ENCODE results near the gene NRM. TPM values are rescaled to one million over a fixed set of nuclear protein-coding genes. Genes with fewer than 3 reads are reported as not detected.

Gene NRM
- total and polyA plus RNA-seq, 2 of the 13 experiments (the other 11 are each of a cell fraction or from before 2014, with no cell fraction given): 12.5 to 16.0 TPM

DNA sequence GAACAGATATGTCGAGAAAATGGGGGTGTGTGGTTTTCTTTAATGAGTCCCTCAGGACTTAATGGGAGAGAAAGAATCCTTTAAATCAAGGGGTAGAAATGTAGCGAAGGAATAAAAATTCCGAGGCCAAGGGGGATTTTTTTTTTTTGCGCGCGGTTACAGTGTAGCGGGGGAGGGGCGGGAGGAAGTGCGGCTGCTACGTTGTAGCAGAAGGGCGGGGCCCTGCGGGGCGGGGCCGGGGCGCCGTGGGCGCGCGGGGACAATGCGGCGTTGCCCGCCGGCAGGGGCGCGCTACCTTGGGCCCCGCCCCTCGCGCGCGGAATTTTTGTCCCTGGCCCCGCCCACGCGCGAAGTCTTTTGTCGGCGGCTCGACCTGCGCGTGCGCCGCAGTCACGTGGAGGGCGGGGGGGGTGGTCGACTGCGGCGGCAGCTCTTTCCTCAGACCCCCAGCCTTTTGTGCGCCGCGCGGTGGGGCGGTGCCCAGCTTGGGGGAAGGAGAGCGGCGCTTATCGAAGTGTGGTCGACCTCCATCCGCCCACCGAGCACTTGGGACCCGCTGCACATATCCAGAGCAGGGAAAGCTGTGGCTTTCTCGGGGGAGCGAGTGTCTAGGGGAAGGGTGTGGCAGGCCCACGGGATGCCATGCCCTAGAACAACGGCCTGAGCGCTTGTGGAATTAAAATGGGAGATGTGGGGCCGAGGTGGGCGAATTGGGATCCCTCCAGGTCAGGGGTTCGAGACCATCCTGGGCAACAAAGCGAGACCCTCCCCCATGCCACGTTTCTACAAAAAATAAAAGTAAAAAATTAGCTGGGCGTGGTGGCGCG, 30.6 kb upstream of the NRM start (continued):
- TF ChIP-seq, protein P1, sequence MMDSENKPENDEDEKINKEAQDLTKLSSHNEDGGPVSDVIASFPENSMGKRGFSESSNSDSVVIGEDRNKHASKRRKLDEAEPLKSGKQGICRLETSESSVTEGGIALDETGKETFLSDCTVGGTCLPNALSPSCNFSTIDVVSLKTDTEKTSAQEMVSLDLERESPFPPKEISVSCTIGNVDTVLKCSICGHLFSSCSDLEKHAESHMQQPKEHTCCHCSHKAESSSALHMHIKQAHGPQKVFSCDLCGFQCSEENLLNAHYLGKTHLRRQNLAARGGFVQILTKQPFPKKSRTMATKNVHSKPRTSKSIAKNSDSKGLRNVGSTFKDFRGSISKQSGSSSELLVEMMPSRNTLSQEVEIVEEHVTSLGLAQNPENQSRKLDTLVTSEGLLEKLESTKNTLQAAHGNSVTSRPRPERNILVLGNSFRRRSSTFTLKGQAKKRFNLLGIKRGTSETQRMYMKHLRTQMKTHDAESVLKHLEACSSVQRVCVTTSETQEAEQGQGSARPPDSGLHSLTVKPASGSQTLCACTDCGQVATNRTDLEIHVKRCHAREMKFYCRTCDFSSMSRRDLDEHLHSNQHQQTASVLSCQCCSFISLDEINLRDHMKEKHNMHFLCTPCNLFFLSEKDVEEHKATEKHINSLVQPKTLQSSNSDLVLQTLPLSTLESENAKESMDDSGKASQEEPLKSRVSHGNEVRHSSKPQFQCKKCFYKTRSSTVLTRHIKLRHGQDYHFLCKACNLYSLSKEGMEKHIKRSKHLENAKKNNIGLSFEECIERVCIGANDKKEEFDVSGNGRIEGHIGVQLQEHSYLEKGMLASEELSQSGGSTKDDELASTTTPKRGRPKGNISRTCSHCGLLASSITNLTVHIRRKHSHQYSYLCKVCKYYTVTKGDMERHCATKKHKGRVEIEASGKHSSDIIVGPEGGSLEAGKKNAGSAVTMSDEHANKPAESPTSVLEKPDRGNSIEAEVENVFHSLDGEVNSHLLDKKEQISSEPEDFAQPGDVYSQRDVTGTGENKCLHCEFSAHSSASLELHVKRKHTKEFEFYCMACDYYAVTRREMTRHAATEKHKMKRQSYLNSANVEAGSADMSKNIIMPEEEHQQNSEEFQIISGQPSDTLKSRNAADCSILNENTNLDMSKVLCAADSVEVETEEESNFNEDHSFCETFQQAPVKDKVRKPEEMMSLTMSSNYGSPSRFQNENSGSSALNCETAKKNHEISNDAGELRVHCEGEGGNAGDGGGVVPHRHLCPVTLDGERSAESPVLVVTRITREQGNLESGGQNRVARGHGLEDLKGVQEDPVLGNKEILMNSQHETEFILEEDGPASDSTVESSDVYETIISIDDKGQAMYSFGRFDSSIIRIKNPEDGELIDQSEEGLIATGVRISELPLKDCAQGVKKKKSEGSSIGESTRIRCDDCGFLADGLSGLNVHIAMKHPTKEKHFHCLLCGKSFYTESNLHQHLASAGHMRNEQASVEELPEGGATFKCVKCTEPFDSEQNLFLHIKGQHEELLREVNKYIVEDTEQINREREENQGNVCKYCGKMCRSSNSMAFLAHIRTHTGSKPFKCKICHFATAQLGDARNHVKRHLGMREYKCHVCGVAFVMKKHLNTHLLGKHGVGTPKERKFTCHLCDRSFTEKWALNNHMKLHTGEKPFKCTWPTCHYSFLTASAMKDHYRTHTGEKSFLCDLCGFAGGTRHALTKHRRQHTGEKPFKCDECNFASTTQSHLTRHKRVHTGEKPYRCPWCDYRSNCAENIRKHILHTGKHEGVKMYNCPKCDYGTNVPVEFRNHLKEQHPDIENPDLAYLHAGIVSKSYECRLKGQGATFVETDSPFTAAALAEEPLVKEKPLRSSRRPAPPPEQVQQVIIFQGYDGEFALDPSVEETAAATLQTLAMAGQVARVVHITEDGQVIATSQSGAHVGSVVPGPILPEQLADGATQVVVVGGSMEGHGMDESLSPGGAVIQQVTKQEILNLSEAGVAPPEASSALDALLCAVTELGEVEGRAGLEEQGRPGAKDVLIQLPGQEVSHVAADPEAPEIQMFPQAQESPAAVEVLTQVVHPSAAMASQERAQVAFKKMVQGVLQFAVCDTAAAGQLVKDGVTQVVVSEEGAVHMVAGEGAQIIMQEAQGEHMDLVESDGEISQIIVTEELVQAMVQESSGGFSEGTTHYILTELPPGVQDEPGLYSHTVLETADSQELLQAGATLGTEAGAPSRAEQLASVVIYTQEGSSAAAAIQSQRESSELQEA (CRISPR knock-in tag; IDR thresholded peaks at IDR 0.05; ENCODE audit: not compliant biosample characterization): no peak
- TF ChIP-seq ZFP90 (CRISPR knock-in tag; IDR thresholded peaks at IDR 0.05; ENCODE audit: borderline replicate concordance) (peak; percentile 9), SSRP1 (CRISPR knock-in tag; IDR thresholded peaks at IDR 0.05) (no peak), HMG20B (CRISPR knock-in tag; conservative IDR thresholded peaks at IDR 0.05) (no peak), CHCHD3 (CRISPR knock-in tag; IDR thresholded peaks at IDR 0.05) (no peak), SP140L (CRISPR knock-in tag; IDR thresholded peaks at IDR 0.05; ENCODE audit: borderline replicate concordance) (no peak), TEF (CRISPR knock-in tag; IDR thresholded peaks at IDR 0.05) (no peak), ZBTB43 (CRISPR knock-in tag; conservative IDR thresholded peaks at IDR 0.05) (no peak), ZNF543 (CRISPR knock-in tag; IDR thresholded peaks at IDR 0.05) (no peak)
- TF ChIP-seq, protein P2, sequence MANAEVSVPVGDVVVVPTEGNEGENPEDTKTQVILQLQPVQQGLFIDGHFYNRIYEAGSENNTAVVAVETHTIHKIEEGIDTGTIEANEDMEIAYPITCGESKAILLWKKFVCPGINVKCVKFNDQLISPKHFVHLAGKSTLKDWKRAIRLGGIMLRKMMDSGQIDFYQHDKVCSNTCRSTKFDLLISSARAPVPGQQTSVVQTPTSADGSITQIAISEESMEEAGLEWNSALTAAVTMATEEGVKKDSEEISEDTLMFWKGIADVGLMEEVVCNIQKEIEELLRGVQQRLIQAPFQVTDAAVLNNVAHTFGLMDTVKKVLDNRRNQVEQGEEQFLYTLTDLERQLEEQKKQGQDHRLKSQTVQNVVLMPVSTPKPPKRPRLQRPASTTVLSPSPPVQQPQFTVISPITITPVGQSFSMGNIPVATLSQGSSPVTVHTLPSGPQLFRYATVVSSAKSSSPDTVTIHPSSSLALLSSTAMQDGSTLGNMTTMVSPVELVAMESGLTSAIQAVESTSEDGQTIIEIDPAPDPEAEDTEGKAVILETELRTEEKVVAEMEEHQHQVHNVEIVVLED (CRISPR knock-in tag; IDR thresholded peaks at IDR 0.05; ENCODE audit: borderline replicate concordance): no peak
- TF ChIP-seq, protein P3, sequence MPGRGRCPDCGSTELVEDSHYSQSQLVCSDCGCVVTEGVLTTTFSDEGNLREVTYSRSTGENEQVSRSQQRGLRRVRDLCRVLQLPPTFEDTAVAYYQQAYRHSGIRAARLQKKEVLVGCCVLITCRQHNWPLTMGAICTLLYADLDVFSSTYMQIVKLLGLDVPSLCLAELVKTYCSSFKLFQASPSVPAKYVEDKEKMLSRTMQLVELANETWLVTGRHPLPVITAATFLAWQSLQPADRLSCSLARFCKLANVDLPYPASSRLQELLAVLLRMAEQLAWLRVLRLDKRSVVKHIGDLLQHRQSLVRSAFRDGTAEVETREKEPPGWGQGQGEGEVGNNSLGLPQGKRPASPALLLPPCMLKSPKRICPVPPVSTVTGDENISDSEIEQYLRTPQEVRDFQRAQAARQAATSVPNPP (CRISPR knock-in tag; IDR thresholded peaks at IDR 0.05): no peak; the same call in 1 of the 2 replicates
- TF ChIP-seq, protein P4, sequence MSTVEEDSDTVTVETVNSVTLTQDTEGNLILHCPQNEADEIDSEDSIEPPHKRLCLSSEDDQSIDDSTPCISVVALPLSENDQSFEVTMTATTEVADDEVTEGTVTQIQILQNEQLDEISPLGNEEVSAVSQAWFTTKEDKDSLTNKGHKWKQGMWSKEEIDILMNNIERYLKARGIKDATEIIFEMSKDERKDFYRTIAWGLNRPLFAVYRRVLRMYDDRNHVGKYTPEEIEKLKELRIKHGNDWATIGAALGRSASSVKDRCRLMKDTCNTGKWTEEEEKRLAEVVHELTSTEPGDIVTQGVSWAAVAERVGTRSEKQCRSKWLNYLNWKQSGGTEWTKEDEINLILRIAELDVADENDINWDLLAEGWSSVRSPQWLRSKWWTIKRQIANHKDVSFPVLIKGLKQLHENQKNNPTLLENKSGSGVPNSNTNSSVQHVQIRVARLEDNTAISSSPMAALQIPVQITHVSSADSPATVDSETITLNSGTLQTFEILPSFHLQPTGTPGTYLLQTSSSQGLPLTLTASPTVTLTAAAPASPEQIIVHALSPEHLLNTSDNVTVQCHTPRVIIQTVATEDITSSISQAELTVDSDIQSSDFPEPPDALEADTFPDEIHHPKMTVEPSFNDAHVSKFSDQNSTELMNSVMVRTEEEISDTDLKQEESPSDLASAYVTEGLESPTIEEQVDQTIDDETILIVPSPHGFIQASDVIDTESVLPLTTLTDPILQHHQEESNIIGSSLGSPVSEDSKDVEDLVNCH (CRISPR knock-in tag; IDR thresholded peaks at IDR 0.05): no peak

All from HepG2 (cell line).